GM18873 (cell line): Measurements from ENCODE around the gene CNPPD1.

Experiments used
- ATAC-seq: cut with Tn5 transposase; IDR thresholded peaks from one replicate; pipeline ENCODE4 v1.9.1; 2021; ENCODE audit warnings: mild to moderate bottlenecking, moderate library complexity, moderate number of reproducible peaks; ENCODE audit not compliant: unreplicated experiment, low FRiP score

CNPPD1 gene

DNA sequence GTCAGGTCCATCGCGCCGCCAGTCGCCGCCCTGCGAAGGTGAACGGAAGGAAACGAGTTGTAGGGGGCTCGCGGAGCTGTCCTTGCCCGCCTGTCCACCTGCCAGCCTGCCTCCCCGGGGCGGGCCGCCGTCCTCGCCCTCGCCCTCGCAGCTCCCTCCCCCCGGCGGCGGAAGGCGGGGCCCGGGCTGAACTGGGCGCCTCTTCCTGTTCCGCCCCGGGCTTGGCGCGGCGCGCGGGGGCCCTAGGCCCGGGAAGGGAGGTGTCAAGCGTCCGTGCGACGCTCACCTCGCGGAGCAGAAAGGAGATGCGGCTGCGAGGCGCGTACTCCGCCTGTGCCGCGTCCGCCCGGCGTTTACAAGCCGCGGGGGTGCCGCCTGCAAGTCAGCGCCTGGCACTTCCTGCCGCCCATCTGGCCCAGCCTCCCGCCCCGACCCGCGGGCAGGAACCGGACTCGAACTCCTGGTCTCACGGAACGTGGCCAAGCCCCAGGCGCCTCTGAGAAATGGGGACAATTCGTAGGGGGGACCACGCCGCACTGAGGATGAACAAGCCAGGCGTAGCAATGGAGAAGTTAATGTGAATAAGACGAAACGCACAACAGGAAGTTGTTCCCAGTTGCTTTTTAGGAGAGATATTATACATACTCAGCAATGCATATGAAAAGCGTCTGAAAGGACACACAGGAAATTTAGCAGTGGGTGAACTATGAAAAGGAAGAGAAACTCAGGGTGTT lies at the start of gene CNPPD1:
Gene CNPPD1, minus strand, starts transcription at position 108 of the 734 bp plus-strand sequence. Its CDS starts 97 bp downstream, at position 11.
- ATAC-seq, result peak; percentile 41

DNA sequence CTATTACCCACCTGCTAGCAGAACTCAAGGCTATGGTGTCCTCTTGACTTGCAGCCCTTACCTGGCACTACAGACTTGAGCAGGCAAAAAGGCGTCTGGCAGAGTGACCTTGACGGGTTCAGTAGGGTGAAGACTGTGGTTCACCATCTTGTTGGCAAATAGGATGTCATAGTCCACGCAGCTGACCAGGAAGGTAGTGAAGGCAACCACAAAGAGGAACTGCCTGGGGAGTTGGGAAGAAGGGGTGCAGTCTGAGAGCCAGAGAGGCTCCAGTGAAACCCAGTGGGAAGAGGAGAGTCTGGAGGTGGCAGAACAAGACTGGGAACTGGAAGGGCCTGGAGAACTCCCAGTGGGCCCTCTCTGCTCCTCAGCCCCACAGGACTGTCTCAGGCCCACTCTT lies 48.6 kb upstream of the CNPPD1 start:
- no peak for ATAC-seq

DNA sequence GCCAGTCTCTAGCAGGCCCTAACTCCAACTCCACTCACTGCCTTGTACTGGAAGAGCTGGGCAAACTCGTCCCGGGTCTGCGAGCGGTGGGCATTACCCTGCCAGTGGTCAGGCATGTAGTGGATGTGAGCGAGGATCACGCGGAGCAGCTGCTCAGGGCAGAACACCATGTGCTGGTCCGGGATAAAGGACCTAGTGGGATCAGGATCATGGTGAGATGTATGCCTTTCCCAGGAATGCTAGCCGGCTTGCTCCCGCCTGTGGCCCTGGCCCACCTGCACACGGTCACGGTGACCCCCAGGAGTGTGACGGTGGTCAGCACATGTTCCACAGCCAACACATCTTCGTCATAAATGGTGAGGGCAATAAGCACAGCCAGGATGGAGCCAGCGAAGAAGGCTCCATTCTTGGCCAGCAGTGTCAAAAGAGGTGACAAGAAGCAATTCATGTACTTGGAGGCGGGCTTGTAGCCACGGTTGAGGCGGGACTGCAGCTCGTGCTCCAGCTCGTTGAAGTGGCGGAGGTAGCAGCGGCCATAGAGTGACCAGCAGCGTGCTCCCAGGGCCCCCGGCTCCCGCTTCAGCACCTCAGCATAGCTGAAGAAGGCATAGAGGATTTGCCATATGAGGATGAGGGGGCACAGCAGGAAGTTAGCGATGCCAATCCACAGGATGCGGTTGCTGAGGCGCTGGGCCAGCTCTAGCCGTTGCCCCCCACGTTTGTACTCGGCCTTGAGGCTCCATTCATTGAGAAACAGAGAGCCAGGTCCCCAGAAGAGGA lies 47.3 kb upstream of the CNPPD1 start:
- ATAC-seq, result no peak

DNA sequence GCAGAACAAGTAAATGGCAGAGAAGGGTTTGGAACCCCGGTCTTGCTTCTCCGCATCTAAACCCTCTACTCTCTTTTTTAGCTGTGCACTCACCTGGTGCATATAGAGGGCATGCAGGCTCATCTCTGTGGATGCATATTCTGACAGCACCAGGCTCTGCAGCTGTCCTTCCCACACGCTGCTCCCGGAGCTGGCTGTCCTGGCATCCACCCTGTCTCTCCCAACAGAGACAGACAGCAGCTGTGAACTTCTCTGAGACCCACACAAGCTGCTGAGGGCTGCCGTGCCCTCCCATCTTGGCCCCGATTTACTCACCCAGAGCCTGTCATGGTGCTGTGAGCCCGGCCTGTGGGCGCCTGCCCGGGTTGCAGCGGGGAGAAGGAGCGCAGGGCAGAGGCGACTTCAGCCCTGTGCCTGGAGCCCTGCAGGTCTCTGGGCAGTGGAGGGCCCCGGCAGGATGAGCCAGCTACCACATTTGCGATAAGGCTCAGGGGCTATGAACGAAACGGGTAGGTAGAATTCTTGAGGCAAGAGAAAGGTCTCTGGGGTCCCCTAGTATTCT lies 45.3 kb upstream of the CNPPD1 start:
- no peak for ATAC-seq

DNA sequence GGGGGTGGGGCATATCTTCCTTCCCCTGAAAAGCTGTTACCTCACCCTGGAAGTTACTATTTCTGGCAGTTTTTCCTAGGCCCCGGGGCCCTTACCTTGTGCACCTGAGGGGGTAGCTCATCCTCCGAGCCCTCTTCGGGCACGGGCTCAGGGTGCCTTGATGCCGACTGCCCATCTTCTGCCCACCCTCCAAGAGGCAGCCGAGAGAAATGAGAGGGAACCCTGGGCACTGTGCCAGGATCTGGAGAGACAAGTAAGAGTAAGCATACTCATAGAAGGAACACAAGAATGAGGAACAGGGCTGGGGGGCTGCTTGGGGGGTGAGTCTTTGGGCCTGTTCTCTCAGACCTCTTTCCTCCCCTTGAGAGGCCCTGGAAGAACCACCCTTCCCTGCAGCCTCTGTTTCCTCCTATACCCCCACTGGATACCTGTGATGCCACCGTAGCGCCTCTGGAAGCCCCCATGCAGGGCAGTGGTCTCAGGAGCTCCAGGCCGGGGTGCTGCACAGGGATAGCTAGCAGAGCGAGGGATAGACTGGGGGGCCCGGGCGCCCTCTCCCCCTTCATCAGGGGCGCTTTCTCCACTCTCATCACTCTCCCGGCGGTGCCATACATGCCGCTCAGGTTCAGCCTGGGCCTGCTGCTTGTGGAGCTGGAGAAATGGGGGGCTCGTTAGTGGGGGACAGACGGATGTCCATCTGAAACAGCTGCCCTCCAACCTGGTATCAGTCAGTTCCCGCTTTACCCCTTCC lies 44.1 kb upstream of the CNPPD1 start:
- ATAC-seq, result no peak

DNA sequence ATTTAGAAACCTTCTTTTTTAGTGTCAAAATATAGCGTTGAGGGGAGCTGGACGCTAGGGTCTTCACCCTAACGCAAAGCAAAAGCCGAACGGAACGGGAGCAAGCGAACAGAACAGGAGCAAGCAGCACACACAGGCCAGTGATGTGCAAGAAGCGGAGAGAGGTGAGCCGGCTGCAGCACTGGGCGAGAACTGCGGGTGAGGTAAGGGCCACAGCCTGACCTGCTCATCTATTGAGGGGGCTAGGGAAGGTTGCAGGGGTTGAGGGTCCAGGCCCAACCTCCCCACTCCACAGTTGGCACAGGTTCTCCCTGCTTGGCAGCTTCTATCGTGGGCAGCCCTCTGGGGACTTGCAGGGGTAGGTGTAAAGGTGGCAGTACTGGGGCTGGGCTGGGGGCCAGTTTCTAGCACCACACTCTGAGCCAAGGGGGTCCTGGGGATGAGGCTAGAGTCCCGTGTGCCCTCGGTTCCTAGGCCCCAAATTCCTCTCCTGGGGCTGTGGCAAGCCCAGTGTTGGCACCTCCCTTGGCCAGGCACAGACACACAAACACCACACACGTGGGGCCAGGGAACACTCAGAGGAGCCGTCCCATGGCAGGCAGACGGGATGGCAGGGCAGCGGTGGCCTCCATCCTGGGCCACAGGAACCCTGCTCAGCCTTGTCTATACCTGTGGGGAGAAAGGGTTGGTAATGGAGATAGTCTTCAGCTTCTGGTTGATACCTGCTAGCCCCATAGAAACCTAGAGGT lies 43.2 kb upstream of the CNPPD1 start:
- ATAC-seq, result no peak

DNA sequence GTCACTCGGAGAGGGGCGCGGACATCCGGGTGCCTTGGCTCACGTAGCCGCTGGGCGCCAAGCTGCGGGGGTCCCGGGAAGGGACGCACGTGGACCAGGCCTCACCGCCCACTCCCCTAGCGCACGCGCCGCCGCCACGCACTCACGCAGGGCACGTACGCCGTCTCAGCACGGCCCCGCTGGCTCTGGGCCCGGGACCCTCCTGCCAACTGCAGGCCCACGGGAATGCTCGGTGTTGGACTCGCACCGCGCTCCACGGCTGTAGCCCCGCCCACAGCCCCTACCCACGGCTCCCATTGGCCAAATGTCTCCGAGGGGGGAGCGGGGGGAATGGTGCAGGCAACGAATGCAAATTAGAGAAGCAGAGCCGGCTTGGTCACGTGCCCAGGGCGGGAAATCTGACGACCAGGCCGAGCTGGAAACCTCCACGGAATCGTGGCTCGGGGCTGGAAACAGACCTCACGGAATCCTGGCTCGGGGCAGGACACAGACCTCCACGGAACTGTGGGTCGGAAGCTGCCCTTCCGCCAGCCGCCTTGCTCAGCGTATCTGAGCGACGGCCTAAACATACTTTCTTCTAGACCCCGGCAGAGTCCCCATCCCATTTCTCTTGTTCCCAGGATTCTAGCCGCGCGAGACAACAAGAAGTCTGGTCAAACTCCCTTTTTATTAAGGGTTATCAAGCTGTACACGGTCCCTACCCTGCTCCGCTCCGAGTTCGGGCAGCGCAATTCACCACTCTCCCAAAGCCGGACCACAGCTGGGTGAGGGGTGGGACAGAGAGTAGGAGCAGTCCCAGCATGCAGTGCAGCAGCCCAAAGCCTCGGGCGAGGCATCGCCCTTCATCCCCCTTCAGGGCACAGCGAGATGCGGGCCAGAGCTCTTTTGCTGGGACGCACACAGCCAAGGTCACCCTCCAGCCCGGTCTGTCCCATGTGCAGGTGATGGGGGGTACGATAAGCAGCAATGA lies 42.3 kb upstream of the CNPPD1 start, which contains the start of gene ABCB6:
Gene ABCB6, minus strand, starts transcription at position 227 of the 970 bp plus-strand sequence. CDS start 285 bp downstream, outside the sequence.
- ATAC-seq, result peak; percentile 51

DNA sequence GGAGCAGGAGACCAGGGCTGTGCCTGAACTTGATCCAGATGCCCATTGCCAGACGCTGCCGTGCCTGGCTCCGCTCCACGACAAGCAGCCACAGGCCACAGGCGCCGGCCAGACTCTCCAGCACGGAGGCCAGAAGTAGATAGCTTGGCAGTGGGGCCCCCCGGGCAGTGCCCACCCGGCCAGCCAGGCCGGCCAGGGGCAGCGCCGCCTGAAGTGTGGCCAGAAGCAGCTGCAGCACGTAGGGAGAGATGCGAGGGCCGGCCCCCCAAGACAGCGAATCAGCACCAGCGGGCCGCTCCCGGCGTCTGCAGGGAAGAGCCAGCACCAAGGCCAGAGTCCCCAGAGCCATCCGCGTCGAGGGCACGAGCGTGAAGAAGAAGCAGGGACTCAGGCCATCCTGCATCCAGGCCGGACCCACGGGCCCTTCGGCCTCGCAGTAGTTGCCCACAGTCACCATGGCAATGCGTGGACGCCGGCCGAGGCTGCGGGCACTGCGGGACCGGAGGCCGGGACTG lies 41.5 kb upstream of the CNPPD1 start:
- peak; percentile 26 for ATAC-seq

DNA sequence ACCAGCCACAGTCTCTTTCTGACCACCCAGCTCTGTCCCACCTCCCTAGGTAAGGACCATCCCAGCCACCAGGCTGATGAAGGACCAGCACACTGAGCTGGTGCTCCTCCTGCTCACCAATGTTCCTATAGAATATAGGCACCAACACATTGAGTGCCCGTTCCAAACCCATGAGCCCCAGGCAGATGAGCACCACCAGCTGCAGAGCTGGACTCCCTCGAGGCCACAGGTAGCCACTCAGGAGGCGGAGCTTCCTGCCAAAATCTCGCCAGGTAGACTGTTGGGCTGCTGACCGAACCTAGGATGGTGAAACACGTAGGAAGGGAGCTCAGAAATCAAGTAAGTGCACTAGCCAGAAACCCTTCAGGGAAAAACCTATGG lies 39.8 kb upstream of the CNPPD1 start:
- no peak for ATAC-seq

DNA sequence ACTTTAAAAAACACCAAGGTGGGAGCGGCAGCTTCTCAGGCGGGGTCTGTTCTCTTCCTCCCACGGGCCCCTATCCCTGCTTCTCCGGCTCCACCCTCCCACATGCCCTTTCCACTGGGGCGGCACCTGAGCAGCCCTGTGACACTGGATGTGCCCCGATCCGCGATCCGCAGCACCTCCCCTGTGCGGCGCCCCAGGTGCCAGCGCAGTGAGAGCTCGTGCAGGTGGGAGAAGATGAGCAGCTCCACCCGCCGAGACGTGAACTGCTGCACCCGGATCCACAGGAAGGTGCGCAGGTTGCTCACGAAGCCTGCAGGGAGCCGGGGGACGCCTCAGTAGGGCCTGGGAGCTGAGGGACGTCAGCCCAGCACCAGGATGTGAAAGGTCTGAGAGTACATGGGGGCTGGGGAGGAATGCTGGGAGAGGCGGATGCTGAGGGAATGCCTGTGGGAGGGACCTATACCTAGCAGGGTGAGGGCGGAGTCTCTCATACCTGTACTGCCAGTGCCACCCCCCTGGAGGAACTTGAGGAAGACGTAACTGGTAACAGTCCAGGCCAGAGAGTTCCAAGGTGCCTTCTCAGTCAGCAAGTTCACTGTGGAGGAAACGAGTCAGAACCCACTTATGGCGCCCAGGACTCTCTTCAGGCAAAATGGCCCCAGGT lies 39.3 kb upstream of the CNPPD1 start:
- no peak for ATAC-seq

DNA sequence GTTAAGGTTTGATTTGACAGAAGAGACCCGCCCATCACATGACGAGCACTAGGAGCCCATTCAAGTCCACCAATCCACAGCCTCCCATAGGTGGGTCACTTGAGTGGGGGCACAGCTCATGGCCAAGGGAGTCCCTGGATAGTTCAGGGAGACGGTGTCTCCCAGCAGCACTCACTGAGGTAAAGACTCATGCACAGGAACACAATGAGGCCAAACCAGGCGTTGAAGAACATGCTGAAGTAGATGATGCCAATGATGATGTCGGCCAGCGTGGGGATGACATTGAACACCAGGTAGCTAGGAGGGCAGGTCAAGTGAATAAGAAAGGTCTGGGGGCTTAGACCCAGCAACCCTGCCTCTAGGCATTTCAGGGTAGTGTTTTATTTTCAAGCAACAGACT lies 38.1 kb upstream of the CNPPD1 start:
- no peak for ATAC-seq

DNA sequence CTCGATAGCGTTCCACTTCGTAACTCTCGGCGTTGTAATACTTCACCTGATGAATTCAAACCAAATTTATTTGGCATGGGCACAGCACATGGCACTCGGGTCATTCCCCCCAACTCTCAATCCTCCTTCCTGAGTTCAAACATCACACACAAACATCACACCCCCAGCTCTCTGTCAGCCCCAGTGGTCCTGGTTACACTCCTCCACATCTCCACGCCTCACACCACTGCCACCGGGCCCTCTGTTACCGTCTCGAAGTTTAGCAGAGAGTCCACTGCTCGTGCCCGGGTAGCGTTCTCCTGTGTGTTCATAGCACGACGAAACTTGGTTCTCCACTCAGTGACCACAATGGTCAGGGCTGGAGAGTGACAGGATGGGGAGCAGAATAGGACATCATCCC lies 37.4 kb upstream of the CNPPD1 start:
- ATAC-seq, result no peak

DNA sequence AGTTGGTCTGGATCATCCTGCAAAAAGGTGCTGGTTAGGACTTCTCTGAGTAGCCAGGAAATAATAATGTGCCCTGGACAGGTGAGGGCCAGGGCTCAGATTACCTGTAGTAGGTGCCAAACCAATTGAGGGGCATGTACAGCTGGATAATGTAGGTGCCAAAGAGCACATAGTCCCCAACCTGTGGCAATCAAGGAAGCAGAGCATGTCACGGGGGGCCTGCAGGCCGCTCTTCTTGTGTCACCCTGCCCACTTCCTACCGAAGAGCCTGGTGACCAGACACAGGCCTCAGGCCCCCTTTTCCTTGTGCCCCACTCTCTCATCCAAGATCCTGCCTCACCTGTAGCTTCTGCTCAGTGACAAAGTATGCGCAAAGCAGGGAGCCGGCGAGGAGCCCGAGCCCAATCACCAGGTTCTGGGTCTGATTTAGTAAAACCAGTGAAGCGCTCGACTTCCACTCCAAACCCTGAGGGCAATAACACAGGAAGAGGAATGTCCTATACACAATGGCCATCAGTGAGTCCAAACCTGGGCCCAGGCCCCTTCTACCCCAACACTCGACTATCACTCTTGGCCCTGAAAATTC lies 36.9 kb upstream of the CNPPD1 start:
- ATAC-seq, result no peak

DNA sequence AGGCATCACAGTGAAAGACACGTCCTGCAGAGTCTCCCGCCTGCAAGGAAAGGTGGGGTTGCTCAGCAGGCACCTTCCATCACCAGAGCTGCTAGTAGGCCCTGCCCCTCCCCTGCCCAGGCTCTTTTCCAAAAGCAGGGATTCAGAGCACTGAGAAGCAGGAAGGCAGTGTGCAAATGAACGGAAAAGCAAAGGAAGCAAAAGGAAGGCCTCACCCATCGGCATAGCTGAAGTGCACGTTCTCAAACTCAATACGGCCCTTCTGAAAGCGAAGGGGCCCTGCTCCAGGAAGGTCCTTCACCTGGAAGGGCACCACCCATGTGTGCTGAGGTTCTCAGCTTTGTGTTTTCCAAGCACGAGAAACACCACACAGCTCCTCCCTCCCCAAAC lies 36.3 kb upstream of the CNPPD1 start:
- no peak for ATAC-seq

DNA sequence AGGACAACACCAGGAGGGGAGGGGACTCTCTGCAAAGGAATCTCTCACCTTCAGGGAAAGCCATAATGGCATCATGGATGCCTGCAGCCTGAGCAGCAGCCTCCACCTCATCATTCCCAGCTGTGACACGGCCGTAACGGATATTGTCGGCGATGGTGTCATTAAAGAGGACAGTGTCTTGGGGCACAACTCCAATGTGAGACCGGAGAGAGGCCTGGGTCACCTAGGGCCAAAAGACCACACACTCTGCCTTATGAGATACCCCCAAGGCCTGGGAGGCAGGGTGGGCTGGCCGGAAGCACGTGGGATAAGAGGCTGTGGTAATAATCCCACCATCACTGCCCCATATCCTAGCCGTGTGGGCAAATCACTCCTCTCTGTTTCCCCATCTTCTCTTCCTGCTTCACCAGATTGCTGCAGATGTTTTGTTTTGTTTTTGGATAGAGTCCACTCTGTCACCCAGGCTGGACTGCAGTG lies 34.2 kb upstream of the CNPPD1 start:
- no peak for ATAC-seq

DNA sequence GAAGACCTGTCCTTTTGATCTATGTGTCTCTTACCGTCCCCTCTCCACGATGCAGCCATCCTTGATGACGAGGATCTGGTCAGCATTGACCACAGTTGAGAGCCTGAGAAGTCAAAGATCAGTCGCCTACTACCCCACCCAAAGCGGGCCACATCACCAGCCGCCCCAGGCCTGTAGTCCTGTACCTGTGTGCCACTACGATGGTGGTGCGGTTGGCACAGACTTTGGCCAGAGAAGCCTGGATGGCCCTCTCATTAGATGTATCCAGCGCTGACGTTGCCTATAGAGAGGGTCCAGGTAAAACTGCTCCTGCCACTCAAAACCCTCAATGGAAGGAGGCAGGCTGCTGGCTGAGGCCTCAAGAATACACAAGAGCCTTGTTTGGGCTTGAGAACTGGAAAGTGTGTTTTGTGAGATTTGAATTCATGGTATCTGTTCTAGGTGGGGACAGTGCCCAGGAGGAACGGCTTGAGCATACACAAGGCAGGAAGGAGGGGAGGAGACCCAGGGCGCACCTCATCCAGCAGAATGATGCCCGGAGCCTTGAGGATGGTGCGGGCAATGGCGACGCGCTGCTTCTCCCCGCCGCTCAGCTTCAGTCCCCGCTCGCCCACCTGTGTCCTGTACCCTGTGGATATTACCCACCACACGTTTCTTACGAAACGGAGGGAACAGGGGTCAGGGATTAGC lies 33.6 kb upstream of the CNPPD1 start:
- no peak for ATAC-seq
